SK-N-DZ (cell line): ENCODE data around the gene GIPC2. TPM values are rescaled to one million over a fixed set of nuclear protein-coding genes. Genes with fewer than 3 reads are reported as not detected.
"Not testable (repeated sequence)": the region's sequence is repeated elsewhere in the genome, so short reads cannot be mapped to it uniquely, and the experiment has no call there.

Experiments
- DNase-seq: peaks from one replicate; pipeline ENCODE4 v3.0.0-alpha.2; 2015; ENCODE audit warnings: low spot score
- polyA plus RNA-seq, 2 experiments: library from polyadenylated mRNA; depleted of rRNA; stranded (reverse); fragments of >200 nt; gene quantifications; 2 replicates each; pipeline ENCODE4 v1.2.3, GENCODE V29; 2014

Gene GIPC2, protein sequence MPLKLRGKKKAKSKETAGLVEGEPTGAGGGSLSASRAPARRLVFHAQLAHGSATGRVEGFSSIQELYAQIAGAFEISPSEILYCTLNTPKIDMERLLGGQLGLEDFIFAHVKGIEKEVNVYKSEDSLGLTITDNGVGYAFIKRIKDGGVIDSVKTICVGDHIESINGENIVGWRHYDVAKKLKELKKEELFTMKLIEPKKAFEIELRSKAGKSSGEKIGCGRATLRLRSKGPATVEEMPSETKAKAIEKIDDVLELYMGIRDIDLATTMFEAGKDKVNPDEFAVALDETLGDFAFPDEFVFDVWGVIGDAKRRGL
- polyA plus RNA-seq (2014; cell fraction: cytosol; rRNA removed): 0.05 and 0.32 TPM in 2 replicates
- not detected in 2 replicates for polyA plus RNA-seq (2014; cell fraction: nucleus; rRNA removed)

DNA sequence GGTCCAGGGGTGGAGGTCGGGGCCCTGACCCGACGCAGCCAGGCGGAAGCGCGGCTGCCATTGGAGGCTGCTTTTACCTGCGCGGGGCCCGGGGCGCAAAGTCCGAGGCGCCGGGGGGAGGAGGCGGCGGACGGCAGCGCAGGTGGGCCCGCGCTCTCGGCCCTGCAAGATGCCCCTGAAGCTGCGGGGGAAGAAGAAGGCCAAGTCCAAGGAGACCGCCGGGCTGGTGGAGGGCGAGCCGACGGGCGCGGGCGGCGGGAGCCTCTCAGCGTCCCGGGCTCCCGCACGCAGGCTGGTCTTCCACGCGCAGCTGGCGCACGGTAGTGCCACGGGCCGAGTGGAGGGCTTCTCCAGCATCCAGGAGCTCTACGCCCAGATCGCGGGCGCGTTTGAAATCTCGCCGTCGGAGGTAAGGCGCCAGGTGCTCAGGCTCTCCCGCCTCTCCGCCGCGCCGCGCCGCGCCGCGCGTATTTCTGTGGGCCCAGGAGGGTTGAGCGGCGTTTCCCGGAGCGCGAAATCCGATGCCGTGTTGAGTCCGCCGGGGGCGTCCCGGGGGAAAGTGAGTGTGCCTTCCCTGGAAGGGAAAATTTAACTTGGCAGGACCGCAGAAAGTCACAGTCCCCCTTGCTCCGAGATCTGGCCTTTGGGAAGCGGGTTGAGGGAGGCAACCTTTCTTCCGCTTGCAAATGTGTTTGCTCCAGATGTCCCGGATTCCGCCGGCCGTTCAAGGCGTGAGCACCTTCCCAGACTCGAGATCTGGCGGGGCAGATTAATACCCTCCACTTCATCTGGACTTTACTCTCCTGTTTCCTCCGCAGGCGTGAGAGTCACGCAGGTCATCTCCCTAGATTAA, at the start of gene GIPC2:
TSS of gene GIPC2 (plus strand) at position 41 of the 853 bp plus-strand sequence. CDS start at position 170, 129 bp downstream.
- peak; percentile 21 for DNase-seq

DNA sequence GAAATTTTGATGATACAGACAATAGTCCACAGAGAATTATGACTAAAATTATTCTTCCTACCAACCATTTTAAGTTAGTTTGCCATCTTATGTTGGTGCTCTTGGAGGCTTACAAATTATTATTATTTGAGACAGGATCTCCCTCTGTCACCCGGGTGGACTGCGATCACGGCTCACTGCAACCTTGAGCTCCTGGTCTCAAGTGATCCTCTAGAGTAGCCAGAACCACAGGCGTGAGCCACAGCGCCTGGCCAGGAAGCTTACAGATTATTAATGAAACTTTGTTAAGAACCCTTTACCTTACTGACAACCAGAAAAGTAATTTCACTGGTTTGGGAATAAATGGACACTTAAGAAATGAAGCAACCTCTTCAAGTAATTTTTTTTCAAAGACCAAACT, 49.0 kb upstream of the GIPC2 start:
- DNase-seq: no peak

- not testable (repeated sequence) for DNase-seq
Measured at GRCh38 chr1:78000536-78000935, 45.2 kb upstream of the GIPC2 start.

GRCh38 chr1:78003070-78003746, 42.6 kb upstream of the GIPC2 start:
- no peak for DNase-seq

- peak; percentile 59 for DNase-seq
Measured at GRCh38 chr1:78003882-78004718, 41.7 kb upstream of the GIPC2 start.

GRCh38 chr1:78004719-78005447, 40.9 kb upstream of the GIPC2 start, which contains the start of gene DNAJB4:
TSS of gene DNAJB4 (plus strand) at chr1:78004939. CDS start at chr1:78005111, 172 bp downstream.
- peak; percentile 83 for DNase-seq

- DNase-seq: no peak
Measured at GRCh38 chr1:78005448-78005722, 40.4 kb upstream of the GIPC2 start.

DNA sequence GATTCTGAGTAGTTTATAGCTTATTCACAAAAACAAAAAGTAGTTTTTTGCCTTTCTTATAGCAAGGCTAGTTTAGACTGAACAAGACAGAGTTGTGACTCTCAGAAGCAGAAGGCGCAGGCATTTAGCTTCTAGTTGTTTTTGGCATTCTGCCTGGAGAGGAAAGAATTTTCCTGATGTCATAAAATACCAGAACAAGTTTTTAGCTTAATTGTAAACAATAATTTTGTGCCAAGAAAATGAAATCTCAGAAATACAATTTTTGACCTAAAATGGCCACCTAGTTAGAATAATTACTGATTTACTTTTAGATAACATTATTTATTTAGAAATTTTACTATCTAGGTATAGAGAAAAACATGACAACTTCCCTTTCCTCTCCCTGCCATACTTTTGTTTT, 40.0 kb upstream of the GIPC2 start:
- DNase-seq: no peak

DNA sequence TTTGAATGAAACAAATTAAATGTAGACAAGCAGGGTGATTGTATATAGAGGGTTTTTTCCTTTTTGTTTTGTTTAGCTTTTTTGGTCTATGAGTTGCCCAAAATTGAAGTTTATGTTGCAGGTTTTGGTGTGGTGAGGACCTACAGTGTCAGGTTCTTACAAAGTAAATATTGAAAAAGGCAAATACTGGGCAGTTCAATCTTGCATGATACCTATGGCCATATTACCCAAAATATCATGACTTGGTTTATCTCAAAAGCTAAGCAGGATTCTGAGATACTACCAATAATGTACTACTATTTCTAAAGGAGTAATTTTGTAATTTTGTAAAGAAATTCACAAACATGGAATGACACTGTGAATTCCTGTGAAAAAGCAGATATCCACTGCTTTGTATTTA, 39.2 kb upstream of the GIPC2 start:
- DNase-seq: no peak

- DNase-seq: no peak
Measured at GRCh38 chr1:78007677-78008341, 38.0 kb upstream of the GIPC2 start.

- no peak for DNase-seq
Measured at GRCh38 chr1:78009276-78009675, 36.5 kb upstream of the GIPC2 start.

DNA sequence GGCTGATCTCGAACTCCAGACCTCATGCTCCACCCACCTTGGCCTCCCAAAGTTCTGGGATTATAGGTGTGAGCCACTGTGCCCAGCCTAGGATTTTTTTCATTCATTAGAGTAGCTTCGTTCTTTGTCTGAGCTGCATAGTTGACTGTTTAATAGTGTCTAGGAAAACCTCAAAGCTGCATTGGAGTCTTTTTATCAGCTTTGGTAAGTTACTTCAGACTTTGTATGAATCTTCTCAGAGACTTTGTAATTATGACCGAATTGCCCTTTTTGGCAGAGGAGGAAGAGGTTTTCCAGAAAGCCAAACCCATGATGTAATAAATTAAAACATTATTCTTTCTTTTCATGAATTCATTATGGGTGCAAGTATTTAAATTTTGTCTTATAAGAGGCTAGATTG, 35.9 kb upstream of the GIPC2 start:
- DNase-seq: no peak

GRCh38 chr1:78011050-78011449, 34.7 kb upstream of the GIPC2 start:
- DNase-seq: no peak

GRCh38 chr1:78015148-78015547, 30.6 kb upstream of the GIPC2 start:
- DNase-seq: no peak

DNA sequence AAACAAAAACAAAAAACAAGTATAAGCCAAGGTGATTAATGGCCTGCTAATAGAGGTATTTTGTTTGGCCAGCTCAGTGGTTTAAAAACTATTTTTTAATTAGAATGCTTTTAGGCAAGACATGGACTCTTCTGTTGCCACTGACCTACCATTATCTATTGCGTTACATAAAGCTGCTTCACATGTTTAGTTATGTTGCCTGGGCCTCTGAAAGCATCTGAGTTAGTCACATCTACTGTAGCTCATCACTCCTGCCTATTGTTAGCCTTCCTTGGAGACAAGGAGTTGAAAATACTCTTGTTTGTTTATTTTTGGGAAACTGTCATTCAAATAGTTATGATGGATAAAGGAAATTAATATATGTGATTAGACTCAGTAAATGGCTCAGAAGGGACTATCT, 26.7 kb upstream of the GIPC2 start:
- no peak for DNase-seq

- not testable (repeated sequence) for DNase-seq
Measured at GRCh38 chr1:78021134-78021533, 24.6 kb upstream of the GIPC2 start.

DNA sequence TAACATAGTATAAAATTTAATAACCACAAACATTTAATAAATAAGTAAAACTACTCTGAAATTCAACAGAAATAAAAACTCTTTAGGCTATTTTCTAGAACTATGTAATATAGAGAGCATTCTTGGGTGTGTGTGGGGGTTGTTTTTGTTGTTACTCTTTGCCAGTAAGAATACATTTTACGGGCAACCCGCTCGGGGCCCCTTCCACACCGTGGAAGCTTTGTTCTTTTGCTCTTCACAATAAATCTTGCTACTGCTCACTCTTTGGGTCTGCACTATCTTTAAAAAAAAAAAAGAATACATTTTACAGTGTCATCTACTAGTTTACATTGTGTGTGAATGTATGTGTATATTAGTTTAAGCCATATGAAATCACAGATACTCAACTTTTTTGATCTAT, 16.0 kb upstream of the GIPC2 start:
- no peak for DNase-seq

DNA sequence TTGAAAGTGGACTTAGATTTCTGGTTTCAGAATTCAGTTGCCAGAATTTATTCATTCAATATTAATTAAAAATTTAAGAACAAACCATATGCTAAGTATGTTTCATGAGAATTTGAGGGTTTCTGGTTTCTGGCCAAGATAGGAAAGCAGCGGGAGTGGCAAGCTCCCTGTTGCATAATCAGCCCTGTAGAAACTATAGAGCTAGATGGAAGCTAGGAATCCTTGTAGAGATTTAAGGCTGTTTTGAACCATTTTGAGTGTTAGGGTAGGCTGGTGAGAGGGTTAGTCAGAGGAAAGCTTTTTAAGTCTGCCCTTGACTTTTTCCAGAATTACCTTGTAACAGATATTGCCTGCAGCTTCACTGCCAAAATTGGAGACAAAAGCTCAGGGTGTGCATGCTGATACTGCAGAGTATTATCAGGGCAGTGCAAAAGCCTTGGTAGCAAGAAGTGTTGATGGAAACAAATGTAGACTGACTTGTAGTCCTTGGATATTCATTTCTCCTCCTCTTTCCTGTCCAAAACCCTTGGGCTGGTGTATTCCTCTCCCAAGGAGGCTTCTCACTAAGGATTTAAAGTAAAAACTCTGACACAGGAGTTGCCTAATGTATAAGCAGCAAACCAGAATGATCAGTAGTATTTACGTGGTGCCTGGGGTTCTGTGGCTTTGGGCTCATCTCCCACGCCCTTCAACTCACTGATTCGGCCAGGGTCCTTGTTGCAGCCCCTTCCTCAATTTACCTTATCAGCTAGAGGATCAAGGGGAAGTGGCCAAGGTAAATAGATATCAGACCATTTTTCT, 12.6 kb upstream of the GIPC2 start:
- DNase-seq: no peak

- no peak for DNase-seq
Measured at GRCh38 chr1:78033797-78034172, 12.0 kb upstream of the GIPC2 start.
